OCI-M2 (cell line): ENCODE results near the gene MST1R.
"Not testable (repeated sequence)": the region's sequence is repeated elsewhere in the genome, so short reads cannot be mapped to it uniquely, and the experiment has no call there.

Source experiments
- DNase-seq: peaks from one replicate; lab custom pipeline; 2025; ENCODE audit not compliant: unreplicated experiment; lab: John Stamatoyannopoulos, UW

MST1R gene

GRCh38 chr3:49903451-49904424 lies at the start of gene MST1R:
Gene MST1R (minus strand): TSS chr3:49903873. CDS start chr3:49903609, 264 bp downstream.
- DNase-seq, result no peak

DNA sequence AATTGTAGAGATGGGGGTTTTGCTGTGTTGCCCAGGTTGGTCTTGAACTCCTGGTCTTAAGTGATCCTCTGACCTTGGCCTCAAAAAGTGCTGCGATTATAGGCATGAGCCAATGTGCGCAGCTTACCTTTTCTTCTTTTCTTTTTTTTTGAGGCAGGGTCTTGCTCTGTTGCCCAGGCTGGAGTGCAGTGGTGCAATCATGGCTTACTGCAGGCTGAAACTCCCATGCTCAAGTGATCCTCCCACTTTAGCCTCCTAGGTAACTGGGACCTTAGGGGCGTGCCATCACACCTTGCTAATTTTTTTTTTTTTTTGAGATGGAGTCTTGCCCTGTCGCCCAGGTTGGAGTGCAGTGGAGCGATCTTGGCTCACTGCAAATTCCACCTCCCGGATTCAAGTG lies 49.3 kb upstream of the MST1R start:
- no peak for DNase-seq

- DNase-seq, result no peak
These were observed 39.0 kb upstream of the MST1R start for GRCh38 chr3:49942651-49943050.

GRCh38 chr3:49940667-49941249 lies 37.1 kb upstream of the MST1R start:
- DNase-seq, result no peak

DNA sequence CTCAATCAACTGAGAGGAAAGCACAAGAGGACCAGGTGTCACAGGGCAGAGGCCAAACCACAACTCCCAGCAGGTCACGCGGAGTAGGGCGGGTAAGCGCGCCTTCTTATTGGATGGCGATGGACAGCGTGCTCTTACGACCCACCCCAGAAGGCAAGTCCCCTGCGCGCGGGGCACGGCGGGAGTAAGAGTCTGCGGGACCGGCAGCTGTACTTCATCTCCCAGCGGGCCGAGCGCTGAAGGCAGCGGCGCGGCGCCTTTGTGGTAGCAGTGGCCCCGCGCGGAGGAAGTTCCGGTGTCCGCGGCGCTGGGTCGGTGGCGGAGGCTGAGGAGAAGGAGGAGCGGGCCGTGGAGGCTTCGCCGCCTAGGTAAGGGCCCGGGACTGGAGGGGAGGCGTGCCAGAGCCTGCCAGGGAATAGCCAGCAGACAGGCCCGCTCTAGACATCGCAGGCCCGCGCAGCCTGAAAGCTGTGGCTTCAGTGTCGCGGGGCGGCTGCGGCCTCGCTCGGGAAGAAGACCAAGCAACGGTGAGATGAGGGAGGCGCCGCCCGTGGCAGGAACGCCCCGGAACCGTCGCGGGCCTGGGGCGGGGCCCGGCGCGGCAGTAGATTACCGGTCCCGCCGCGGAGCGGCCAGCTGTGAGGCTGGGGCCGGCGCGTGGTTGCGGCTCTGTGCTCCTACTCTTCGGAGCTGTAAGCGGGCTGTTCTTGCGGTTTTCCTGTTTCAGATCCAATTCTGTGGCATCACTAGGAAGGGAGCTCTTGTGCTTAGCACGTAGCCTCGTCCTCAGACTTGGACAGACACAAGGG lies 36.4 kb upstream of the MST1R start, which contains the start of gene RBM6:
Gene RBM6, plus strand, starts transcription at position 293 of the 809 bp plus-strand sequence. CDS start 22,492 bp downstream, outside the sequence.
- DNase-seq, result peak; percentile 67

- DNase-seq, result no peak
These were observed 33.4 kb upstream of the MST1R start for GRCh38 chr3:49937090-49937489.

DNA sequence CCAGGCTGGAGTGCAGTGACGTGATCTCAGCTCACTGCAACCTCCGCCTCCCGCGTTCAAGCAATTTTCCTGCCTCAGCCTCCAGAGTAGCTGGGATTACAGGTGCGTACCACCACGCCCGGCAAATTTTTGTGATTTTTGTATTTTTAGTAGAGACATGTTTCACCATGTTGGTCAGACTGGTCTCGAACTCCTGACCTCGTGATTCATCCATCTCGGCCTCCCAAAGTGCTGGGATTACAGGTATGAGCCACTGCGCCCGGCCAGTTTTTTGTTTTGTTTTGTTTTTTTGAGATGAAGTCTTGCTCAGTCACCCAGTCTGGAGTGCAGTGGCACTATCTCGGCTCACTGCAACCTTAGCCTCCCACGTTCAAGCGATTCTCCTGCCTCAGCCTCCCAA lies 28.6 kb upstream of the MST1R start:
- not testable (repeated sequence) for DNase-seq

DNA sequence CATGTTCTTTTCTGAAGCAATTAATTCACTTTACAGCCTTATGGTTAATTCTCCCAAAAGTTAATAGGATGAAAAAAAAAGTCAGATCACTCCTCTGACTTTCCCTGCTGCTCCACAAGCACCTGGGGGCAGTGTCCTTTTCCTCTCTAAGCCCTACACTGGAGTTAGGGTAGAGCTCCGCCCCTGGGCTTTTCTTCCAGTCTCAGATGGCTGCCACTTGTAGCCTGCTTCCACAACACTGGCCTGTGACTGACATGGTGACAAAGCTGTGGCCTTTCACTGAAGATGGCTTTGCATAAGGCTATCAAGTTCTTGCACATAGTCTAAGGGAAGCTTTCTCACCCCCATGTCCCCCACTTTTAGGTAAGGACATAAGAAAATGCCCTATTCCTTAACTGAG lies 27.2 kb upstream of the MST1R start:
- DNase-seq, result peak; percentile 6

DNA sequence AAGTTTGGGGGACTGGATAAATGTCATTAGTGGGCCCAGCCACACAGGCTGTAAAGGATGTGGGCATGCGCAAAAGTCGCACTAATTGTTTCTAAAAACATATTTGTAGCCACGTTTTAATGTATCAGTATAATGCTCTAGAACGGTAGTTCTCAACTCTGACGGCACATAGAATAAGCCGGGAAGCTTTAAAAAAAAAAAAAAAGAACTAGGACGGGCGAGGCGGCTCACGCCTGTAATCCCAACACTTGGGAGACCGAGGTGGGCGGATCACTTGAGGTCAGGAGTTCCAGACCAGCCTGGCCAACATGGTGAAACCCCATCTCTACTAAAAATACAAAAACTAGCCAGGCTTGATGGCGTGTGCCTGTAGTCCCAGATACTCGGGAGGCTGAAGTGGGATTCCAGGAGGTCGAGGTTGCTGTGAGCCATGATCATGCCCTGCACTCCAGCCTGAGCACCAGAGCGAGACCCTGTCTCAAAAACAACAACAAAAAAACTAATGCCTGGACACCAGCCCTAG lies 26.6 kb upstream of the MST1R start:
- DNase-seq, result no peak

DNA sequence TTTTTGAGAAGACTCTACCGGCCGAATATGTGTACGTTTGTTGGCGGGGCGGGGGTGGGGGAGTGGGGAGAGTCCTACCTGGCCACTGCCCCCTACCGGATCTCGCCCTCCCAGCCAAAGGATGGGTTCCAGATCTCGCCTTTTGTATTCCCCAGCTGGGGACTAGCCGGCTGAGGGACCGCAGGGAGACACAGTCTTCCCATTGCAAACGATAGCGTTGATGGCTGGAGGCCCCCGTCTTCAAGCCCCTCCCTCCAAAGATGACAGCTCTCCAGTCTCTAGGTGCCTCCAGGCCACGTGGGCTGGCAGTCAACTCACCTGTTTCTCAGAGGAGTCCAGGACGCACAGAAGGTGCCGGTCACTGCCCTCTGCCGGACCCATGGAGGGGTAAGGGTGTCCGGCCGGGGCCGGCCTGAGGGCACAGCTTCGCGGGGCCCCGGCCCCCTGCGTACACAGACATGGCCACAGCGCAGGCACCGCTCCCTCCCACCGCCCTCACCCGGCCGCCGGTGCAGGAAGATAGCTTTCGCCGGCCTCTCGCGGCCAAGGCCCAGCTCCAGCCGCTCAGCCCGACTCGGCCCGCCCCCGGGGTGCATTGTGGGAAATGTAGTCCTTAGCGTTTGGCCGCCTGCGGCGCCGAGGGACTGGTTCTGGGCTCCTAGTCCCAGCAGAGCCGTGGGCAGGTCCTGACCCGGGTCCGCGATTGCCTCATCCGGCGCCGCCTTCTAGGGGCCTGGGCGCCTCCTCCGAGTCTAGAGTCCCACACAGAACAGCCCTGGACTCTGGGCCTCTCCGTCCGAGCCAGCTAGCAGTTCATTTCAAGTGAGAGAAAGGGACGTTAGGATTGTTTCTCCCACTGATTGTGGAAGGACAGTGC lies 25.9 kb upstream of the MST1R start, which contains the start of gene MON1A:
Gene MON1A, minus strand, starts transcription at position 521 of the 877 bp plus-strand sequence. CDS start 16,465 bp downstream, outside the sequence.
- DNase-seq, result peak; percentile 78

- DNase-seq, result no peak
These were observed 24.9 kb upstream of the MST1R start for GRCh38 chr3:49928481-49929017.

DNA sequence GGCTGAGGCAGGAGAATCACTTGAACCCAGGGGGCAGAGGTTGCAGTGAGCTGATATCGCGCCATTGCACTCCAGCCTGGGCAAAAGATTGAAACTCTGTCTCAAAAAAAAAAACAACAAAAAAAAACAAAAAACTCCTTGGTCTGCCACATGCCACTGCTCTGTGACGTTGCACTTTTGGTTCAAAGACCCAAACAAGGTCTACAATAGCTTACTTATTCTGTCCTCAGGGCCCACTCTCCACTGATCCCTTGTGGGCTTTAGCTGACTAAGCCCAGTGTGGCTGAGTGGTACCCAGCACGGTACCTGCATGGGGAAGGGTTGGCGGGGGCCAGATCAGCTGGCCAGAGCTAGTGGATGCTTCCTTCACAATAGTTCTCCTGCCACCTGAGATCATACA lies 24.1 kb upstream of the MST1R start:
- DNase-seq, result no peak

DNA sequence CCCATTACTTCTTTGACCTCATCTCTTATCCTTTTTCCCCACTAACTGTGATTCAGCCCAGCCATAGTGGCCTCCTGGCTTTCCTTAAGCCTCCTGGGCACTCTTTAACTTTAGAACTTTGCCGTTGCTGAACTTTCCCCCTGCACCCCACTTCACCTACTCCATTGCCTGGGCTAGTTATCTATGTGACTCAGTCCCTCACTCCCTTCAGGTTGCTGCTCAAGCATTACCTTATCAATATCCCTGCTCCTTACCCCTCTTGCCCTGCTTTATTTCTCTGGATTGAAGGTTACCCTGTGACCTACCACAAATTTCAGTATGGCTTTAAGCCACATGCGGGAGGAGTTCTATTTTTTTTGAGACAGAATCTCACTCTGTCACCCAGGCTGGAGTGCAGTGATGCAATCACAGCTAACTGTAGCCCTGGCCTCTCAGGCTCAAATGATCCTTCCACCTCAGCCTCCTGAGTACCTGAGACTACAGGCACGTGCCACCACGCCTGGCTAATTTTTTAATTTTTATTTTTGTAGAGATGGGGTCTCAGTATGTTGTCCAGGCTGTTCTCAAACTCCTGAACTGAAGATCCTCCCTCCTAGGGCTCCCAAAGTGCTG lies 22.6 kb upstream of the MST1R start:
- DNase-seq, result no peak

- no peak for DNase-seq
These were observed 21.8 kb upstream of the MST1R start for GRCh38 chr3:49925485-49925884.

- DNase-seq, result no peak
These were observed 21.0 kb upstream of the MST1R start for GRCh38 chr3:49924683-49925082.

- DNase-seq, result not testable (repeated sequence)
These were observed 14.3 kb upstream of the MST1R start for GRCh38 chr3:49917806-49918590.

GRCh38 chr3:49916686-49917085 lies 13.0 kb upstream of the MST1R start:
- no peak for DNase-seq

DNA sequence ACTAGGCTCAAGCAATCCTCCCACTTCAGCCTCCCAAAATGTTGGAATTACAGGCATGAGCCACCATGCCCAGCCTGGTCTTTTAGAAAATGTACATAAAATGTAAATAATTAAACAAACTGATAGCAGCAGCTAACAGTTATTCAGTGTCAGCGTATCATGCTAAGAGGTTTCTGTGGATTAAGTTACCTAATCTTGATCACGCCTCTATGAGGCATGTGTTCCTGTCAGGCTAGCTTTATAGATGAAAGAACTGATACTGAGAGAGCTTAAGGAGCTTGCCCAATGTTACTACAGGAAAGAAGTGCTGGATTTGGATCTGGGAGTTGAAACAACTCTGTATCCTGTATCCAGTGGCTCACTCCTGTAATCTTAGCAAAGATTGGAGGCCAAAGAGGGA lies 11.2 kb upstream of the MST1R start:
- no peak for DNase-seq
